ENCODE data around the gene VWC2. TPM values are rescaled to one million over a fixed set of nuclear protein-coding genes. Genes with fewer than 3 reads are reported as not detected.

VWC2 gene
- 0.10 TPM for total RNA-seq

DNA sequence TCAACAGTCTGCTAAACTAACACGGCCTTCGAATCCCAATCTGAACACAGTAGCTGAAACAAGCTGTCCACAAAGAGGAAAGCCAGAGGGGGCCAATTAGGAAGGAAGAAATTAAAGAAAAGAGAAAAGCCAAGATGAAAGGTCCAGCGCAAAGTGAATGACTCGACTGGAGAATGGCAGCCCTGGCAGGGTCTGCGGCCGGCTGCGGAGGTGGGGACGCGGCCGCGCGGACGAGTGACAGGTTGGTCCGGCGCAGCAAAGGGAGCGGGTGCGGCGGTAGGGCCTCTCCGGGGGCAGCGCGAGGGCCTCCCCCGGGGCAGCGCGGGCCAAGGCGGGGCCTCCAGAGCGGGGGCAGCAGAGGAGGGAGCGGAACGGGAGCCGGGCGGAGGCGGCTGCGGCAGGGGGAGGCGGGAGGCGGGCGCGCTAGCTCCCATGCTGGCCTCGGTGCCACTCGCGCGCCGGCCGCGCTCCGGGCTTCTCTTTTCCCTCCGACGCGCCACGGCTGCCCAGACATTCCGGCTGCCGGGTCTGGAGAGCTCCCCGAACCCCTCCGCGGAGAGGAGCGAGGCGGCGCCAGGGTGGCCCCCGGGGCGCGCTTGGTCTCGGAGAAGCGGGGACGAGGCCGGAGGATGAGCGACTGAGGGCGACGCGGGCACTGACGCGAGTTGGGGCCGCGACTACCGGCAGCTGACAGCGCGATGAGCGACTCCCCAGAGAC, at the start of gene VWC2:
Gene VWC2, plus strand, starts transcription at position 421 of the 718 bp plus-strand sequence. CDS start 1,798 bp downstream, outside the sequence.
- peak; percentile 45 for DNase-seq

DNA sequence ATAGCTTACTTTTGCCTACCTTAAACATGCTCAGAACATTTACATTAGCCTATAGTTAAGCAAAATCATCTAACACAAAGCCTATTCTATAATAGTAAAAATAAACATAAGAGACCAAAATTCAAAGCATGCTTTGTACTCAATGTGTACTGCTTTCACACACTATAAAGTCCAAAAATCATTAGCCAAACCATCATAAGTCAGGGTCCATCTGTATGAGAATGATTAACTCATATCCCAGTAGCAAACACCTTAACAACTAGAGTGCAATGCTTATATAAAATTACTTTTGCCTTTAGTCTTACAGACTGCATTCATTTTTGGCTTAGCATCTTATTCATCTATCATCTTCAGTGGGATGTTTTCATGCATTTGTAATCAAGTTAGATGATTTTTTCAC, 49.4 kb upstream of the VWC2 start:
- DNase-seq = no peak

DNA sequence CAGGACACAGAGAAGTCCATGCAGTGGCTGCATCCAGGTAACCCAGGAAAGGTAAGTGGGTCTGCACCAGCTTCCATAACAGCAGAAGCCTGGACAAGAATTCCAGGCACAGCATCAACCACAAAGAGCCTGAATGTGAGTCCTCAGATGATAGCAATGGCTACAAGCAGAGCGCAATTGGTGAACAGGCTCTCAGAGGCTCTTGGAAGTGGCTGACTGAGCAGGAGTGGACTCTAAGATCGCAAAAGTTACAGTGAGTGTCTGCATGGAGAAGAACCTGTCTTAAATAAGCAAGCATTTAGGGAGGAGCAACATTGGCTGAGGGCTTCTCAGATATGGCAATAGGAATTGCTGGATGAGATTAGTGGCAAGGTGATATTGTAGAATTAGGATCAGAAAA, 41.6 kb upstream of the VWC2 start:
- DNase-seq = no peak

DNA sequence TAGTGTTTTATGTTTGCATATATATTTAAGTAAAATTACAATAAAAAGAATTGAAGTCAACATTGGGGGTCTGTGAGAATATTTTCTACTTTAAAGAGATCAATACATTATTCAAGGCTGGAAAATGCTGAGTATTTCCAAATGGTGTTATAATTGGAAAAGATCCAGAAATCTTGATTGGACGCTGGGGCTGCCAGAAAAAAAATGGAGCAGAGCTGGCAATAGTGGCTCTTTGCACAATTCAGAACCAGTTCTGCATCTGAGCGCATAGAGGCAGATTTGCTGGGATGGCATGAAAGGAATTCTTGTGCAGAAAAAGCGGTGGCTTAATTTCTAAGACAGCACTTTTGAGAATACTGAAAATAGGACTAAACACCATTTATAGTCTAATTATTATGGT, 10.8 kb upstream of the VWC2 start:
- DNase-seq = peak; percentile 5

DNA sequence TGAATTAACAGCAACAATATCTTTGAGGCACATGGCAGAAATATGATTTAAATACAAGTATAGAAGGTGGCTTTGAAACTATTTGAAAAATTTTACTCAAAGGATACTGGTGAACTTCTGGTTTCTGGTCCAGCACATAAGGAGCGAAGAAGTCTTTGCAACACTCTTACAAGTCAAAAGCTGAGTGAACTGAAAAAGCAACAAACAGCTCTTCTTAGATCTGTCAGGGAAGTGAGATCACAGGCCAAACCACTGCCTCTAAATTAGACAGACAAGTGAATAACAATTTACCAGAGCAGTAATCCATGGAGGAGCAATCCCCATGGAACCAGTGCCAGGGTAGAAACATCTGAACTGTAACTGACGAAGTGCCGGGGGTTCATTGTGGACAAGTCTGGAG, 9.6 kb upstream of the VWC2 start:
- no peak for DNase-seq

DNA sequence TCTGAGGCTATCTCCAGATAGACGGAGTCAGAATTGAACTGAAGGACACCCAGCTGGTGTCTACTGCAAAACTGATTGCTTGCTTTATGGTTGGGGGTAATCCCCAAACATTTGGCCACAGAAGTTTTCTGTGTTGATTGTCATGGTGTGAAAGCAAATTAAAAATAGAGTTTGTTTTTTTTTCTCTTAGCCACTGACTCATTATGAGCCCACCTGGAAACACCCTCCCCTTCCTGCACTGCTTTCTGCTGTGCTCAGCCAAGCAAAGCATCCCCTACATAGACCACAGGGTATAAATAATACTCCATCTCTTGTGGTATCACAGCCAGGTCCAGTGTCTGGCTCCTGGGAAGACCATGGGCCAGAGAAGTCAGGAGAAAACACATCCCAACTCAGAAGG, 6.5 kb upstream of the VWC2 start:
- no peak for DNase-seq

DNA sequence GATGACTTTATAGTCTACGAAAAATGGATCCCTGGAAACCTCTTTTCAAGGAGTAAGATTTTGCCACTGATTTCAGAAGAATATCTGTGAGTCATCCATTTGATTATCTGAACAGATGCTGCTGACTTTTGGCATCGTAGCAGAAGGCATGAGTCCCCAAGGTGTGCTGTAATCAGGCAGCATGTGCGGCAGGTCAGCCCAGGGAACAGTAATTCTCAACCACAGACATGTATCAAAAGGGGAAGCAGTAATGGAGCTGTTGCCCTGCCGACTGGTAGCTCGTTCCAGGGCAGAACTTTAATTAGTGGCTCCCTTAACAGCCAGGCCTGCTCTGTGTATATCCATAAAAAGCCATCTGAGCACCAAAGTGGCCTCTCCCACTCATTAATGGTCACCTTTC, 5.7 kb upstream of the VWC2 start:
- DNase-seq = no peak

DNA sequence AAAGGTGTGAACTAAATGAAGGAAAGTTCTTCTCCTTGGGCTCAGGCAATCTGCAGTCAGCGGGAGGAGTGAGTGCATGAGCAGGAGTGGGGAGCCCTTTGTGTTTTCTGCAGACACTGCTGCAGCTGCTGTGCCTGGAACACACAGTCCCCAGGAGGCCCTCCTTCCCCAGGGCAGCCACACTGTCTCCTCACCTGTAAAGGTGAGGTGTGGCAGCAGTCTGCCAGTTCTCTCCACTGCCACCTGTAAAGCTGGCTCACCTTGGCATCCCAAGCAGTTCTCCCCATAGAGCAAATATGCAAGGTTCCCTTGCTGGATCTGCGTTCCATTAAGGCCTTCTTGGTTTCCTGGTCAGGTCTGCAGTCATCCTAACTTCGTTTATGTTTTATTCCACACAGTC, 5.2 kb upstream of the VWC2 start:
- no peak for DNase-seq

DNA sequence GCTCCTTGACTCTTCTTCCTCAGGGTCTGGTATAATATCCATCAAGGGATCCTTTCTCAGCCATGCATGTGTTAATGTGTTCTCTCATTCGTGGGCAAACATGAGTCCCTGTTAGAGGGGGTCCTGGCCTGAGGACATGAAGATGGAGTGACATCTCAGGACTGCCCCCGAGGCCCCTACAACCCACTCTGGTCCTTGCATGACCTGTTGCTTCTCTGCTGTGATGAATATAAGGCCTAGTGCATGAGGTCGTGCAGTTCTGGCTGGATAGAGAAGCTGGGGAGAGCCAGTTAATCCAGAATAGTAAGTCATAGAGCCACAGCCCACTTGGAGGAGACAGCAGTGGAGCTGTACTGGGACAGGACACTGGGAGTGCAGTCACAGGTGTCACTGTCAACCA, 4.6 kb upstream of the VWC2 start:
- no peak for DNase-seq

DNA sequence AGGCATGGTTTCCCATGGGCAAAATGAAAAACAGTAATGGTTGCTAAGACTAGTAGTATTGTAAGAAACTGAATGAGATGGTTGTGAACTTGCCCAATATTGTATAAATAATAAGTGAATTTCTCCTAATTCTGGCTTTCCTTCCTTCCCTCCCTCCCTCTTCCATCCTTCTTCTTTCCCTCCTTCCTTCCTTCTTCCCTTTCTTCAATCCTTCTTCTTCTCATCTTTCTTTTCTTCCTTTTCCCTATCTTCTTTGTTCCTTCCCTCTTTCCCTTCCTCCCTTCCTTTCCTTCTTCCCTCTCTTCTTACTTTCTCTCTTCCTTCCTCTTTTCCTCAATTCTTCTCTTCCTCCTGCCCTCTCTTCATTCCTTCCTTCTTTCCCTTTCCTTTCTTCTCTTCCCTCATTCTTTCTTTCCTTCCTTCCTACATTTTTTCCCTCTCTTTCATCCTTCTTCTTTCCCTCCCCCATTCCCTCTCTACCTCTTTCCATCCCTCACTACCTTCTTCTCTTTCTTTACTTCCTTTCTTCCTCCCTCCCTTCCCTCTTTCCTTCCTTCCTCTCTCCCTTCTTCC, 4.1 kb upstream of the VWC2 start:
- no peak for DNase-seq

DNA sequence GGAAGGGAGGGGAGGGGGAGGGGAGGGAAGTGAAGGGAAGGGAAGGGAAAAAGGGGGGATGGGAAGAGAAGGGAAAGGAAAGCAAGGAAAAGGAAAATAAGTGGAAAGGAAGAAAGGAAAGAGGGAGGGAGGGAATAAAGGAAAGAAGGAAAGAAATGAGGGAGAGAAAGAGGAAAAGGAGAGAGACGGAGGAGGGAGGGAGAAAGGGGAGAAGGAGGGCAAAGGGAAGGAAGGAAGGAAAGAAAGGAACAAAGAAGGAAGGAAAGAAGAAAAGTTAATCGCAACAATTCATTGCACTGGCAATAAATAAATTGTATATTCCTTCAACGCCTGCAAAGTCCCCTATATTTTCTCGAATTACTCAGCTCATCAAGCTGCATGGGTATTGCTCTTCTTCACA, 2.6 kb upstream of the VWC2 start:
- no peak for DNase-seq

DNA sequence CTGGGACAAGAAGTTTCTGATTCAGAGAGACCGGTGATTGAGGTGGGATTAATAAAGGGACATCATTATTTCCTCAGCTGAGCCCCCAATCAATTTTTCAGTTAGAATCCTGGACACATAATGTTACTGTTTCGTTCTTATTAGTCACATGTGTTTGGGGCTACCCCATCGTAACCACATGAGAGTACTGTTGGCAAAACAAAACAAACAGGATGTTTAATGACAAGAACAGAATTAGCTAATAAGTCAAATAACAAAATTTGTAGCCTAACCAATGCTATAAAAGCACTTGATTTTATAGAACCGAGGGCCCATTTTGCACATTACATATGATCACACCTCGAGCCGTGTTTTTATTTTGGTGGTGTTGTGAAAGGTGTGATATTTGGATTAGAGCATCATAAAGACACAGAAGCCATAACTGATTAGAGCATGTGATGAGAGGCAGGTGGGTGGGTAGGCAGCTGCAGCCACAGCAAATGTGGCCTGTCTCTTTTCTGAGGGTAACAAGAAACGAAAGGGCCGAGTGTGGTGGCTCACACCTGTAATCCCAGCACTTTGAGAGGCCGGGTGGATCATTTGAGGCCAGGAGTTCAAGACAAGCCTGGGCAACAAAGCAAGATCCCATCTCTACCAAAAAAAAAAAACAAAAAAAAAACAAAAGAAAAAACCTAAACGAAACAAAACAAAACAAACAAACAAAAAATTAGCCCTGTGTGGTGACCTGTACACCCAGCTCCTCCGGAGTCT, 1.8 kb upstream of the VWC2 start:
- no peak for DNase-seq

DNA sequence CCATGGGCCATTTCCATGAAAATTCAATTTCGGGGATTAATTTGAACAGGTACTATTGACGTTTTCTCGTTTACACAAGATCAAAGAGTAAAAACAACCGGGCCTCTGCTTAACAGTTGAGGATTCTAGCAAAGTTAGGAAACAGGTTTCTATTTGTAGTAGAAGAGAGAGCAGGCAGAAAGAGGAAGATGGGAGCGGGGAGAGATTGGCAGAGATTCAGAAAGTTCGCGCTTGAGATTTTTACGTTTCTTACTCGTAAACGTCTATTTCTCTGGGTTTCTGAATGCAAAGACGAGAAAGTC, 571 bp upstream of the VWC2 start:
- DNase-seq = no peak

DNA sequence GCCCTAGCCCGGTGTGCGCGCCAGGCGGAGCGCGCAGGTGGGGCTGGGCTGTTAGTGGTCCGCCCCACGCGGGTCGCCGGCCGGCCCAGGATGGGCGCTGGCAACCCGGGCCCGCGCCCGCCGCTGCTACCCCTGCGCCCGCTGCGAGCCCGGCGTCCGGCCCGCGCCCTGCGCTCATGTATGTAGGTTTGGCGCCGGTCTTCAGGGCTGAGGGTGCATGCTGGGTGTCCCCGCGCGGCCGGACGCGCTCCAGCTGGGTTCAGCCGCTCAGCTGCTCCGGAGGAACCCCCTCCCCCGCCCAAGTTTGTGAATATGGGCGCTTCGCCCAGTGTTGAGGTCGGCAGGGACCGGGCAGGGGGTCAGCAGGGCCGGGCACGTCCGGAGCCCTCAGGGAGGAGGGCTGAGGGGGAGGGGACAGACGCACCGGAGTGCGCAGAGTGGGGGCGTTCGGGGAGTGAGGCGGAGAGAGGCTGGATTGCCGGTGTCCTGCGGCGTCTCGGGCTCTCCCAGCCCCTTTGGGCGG, 559 bp downstream of the VWC2 start:
- peak; percentile 3 for DNase-seq

DNA sequence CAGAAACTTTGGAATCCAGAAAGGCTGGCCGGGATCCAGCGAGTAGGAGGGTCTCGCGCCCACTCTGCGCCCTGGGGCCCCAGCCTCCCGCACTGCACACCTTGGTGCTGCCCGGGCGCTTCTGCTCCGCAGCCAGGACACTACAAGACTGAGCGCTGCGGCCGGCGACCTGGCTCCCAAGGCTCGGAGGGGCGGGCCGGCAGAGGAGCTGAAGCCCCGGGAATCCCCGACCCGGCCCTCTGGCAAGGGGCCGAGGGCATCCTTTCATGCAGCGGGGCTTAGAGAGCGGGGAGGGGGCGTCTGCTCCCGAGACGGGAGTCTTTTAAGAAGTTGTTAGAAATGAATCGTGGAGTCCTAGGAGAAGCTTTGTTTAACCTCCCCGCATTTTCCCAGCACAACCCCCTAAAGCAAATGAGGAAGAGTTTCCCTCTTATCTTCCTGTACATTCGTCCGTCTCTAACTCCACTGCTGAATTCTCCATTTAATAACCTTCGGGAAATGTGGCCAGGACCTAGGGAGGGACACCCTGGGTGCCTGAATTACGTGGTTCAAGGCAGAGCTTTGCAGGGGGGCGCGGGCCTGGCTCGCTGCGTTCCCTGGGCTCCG, 1.1 kb downstream of the VWC2 start:
- peak; percentile 15 for DNase-seq

DNA sequence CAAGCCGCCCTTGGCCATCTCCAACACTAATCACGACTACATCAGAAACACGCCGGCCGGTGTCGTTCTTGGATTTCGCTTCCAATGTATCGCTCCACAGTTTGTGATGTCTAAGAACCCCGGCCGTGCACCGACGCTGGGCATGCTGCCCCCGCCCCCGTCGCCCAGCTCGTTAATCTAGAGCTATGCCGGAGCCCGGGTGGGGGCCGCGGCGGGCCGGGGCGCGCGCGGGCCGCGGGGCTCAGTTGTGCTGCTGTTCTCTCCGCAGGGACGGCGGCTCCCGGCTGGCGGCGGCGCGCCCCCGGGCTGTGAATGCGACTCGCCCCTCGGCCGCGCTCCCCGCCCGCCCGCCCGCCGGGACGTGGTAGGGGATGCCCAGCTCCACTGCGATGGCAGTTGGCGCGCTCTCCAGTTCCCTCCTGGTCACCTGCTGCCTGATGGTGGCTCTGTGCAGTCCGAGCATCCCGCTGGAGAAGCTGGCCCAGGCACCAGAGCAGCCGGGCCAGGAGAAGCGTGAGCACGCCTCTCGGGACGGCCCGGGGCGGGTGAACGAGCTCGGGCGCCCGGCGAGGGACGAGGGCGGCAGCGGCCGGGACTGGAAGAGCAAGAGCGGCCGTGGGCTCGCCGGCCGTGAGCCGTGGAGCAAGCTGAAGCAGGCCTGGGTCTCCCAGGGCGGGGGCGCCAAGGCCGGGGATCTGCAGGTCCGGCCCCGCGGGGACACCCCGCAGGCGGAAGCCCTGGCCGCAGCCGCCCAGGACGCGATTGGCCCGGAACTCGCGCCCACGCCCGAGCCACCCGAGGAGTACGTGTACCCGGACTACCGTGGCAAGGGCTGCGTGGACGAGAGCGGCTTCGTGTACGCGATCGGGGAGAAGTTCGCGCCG, 1.9 kb downstream of the VWC2 start:
- DNase-seq = peak; percentile 10

DNA sequence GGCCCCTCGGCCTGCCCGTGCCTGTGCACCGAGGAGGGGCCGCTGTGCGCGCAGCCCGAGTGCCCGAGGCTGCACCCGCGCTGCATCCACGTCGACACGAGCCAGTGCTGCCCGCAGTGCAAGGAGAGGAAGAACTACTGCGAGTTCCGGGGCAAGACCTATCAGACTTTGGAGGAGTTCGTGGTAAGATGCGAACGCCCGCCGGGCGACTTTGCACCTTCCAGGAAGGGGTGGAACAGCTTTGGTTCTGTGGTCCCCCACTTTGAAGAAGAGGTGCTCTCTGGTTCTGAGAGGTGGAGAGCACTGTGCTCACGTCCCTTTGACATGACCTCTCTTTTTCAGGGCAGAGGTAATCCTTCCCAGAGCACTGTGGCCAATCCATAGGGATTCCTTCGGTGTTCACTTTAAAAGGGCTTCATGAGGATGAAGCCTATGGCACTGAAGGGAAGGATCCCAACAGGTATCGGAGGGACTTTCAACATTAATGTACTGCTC, 2.6 kb downstream of the VWC2 start:
- no peak for DNase-seq

DNA sequence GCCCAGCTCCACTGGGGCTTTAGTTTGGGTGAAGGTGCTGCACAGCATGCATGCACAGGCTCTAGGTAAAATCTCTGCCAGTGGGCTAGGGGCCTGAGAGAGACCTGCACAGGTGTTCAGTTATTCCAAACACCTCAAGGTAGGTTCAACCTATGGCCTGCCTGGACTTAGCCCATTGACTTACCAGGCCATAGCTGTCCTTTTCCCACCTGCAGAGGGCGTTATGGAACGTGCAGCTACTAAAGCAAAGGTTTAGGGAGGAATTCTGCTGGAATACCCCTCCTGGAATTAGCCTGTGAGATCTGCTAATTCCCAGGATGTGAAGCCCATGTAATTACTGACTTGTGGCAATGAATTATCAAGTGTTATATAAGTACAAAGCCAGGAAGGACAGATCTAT, 3.6 kb downstream of the VWC2 start:
- DNase-seq = no peak

DNA sequence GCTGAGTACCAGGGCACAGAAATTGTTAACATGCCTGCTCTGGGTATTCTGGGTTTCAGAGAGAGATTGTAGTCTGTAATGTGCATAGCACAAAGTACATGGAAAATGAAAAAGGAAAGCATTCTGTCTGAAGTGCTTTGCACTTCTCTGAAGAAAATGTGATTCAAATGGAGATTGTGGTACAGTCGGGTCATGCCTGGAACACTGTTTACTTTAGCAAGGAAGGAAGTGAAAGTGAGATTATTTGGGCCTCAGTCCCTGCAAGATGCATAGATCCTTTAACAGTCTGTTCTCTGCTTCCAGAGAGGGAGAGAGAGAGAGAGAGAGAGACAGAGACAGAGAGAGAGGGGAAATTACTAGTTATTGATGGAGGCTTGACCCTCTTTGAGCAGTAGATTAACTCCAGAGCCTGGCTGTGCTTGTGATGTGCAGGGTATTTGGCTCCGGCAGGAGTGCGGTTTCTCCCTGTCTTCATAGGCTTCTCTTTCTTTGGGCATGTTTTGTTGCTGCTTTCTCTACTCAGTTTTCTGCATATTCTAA, 5.4 kb downstream of the VWC2 start:
- no peak for DNase-seq

DNA sequence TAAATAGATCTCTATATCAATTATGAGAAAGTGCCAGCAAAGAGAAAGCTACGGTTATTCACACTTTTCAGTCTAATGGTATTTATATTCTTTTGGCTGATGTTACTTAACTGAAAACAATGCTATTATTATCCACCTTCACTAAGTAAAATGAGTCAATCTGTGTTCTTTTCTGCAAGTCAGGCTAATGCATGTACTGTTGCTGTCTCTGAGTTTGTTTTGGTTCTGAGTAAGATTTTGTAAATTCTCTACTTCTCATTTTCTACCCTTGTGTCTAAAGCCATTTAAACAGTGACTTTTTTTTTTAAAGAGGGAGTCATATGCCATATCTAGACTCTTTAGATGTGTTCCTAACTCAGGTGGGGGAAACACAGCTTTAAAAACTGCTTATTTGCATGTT, 7.5 kb downstream of the VWC2 start:
- DNase-seq = no peak

DNA sequence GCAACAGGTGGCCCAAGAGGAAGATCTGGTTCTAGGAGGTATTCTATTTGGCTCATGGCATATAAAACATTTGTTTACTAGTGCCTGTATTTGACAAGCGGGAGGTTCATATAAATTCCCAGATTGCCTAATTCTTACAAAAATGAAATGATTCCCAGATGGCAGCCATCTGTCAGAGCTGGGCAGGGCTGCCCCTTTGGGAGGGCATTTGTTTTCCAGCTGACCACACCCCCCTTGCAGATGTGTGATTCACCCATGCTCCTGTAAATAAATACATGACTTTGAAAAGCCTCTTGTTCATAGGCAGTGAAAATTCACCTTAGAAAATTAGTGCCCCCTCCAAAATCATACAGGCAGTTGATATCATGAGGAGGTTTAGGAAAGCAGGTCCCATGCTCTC, 8.6 kb downstream of the VWC2 start:
- DNase-seq = no peak

DNA sequence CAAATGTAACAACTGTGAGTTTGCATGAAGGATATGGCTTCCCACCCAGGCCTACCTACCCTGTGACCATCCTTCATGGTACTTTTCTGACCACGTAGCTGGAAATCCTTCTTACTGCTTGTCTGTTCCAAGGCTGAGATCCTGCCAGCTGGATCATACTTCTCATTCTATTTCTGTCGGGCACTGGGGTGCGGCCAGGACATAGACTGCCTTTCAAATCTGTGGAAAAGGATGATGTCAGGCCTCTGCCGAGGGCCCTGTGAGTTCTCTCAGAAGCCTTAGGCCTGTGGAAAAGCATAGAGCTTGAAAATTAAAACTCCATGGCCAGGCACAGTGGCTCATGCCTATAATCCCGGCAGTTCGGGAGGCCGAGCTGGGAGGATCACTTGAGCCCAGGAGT, 10.0 kb downstream of the VWC2 start:
- DNase-seq = peak; percentile 10

All from tongue (tissue), 2 donors.